NCI-H526 treated with DMSO at 0.1 percent for 48 hours (cell line): ENCODE data around the gene GMPR2.
A peak's percentile ranks its signal among the peaks of the same experiment; 100 is the strongest.
"Not testable (repeated sequence)": the region's sequence is repeated elsewhere in the genome, so short reads cannot be mapped to it uniquely, and the experiment has no call there.

Experiments used
- DNase-seq: peaks from one replicate; lab custom pipeline; 2025; lab: John Stamatoyannopoulos, UW

GMPR2 gene

DNA sequence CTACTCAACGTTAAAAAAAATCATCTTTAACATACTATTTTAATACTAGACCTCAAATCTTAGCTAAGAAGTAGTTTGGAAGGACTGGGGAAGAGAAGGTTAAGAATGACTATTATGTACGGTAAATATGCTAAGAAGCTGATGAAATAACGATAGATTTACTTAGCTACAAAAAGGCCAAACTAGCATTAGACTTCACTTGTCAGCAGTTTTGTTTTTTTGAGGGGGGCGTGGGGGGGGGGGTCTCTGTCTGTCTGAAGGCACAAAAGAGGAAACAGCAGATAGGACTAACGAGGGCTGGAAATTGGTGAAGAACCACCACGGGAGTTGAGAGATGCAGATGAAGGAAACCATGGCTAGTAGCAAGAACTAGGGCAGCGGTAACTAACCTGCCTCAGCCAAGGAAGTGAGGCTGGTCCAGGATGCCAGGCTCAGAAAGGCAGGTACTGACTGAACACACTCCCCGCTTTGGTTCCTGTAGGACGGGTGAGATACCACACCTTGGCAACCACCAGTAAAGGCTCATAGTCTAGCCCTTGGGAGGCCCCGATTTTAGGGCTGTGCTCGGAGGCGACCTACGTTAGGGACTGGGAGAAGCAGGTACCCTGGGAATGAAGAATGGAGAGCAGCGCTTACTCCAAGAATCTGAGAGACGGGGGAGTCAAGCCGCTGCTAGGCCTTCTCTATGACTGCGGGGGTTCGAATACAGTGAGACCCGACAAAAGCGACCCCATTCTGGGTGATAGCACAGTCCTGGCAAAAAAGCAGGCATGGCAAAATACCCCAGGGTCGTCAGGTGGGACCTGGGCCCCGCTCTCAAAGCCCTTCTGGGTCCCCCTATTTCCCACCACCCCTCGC, 1.2 kb upstream of the GMPR2 start:
- DNase-seq = no peak

DNA sequence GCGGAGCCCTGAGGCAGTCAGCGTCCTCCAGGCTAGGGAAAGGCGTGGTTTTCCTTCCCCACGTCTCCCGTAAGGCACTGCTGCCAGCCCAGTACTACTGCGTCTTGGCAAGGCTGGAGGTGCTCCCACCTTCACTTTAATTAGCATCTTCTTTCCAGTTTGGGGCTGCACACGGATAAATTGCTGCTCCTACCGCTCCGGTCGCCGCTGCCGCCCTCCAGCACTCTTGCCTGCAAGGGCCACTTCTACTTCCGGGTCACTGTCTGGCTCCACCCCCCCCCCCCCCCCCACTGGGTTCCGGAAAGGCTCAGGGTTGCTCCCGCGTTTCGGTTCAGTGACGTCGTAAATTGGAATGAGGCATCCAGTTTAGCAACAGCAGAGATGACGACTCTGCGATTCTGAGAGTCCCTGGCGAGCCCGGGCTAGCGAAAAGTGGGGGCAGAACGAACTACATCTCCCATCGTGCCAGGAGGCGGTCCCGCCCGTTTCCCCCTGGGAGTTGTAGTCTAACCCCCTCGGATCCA, 546 bp upstream of the GMPR2 start, which contains the start of gene NEDD8:
TSS of gene NEDD8 (minus strand) at position 247 of the 524 bp plus-strand sequence. CDS start at position 147, 100 bp downstream.
- peak; percentile 85 for DNase-seq

DNA sequence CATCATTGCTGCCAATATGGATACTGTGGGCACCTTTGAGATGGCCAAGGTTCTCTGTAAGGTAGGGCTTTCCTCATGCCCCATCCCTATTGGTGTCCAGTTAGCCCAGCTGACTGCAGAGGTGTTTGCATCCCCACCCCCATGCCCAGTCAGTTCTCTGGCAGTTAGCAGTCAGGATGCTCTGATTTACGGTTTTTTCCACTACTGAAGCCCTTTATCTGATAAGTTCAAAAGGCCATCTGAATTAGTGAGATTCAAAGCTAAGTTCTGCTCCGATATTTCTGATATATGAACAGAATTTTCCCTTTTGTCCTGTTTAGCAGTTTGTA, 773 bp downstream of the GMPR2 start:
- DNase-seq = no peak

DNA sequence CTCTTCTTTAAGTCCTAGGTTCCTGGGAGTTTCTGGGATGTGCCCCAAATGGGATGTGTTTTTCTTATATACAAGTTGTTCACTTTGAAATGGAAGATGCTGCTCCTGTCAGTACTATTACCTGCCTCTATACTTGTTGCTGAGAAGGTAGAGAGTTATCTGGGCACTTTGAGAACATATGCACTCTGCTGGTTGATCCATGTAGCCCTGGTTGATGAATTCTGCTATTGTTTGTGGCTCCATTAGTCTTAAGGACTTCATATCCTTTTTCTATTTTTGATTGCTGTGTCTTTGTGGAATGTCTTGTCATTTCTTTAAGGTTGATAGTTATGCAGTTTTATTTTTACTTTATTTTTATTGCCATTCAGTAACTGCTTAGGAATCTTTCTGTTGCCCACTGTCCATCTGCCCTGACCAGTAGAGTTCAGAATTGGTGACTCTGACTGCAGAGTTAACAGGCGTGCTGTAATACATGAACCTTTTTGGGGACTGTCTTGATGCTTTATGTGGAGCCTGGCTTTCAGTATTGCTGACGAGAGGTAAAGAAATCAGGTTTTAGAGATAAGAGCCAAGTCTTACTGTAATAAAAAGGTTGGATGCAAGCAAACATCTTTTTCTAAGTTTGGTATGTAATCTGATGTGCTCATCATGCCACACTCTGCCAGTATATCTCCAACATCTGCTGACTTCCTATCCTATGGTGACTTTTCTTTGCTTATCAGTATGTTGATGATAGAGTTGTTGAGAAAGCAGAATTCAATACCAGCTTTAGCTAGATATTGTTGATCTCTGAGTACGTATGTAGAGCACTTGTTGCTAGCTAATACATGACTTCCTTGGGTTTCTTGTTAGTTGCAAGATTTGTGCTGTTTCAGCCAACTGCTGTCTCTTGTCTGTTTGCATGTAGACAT, 1.6 kb downstream of the GMPR2 start:
- no peak for DNase-seq

DNA sequence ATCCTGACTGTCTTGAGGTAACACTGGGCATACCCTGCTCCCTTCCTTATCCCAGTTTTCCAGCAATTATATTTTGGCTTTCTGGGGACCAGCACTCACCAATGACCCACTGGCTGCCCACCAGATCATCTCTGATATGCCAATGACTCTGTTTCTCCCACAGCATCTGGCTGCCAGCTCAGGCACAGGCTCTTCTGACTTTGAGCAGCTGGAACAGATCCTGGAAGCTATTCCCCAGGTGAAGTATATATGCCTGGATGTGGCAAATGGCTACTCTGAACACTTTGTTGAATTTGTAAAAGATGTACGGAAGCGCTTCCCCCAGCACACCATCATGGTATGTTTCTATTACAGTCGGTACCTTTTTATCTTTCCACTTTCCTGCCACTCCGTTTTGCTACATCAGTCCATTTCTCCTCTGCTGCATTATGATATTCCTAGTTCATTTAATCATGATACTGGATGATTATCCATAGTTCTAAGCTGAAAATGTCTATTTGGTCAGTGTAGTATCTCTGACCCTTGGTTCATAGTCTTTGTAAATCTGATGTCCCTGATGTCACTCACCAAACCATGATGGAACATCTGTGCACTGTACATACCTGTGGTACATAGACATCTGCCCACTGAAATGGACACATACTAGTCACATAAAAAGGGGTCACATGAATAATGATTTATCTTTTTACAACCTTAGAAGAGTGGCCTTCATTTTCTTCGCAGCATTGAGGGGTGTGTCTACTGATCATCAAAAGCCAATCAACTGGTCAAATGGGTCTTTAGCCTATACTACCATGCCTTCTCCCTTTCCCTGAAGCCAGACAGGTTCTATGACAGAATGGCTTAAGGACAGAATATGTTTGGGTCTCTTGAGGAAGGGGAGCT, 3.3 kb downstream of the GMPR2 start:
- no peak for DNase-seq

DNA sequence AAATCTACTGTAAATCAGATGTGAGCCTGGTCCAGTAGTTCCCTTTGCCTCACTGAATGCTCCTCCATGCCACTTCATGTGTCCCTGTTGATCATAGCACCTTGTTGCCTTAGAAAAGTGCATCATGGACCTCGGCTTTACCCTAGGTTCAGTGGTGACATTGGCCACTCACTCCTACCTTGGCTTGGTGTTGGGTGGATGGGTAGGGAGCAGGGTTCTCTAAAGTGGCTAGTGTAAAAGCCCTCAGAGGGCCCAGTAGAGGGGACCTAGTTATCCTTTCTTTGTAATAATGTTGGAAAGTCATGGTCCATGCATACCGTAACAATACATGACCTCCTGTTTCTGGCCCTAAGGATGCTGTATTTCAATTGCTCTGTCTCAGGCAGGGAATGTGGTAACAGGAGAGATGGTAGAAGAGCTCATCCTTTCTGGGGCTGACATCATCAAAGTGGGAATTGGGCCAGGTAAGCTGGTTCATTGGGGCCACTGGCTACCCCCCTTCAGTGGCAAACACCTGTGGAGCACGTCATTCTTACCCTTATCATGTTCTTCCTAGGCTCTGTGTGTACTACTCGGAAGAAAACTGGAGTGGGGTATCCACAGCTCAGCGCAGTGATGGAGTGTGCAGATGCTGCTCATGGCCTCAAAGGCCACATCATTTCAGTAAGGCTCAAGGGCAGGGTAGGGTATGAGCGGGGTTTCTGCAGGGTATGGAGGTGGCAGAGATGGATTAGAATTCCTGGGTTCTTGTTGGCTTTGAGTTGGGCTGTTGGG, 4.1 kb downstream of the GMPR2 start:
- no peak for DNase-seq

DNA sequence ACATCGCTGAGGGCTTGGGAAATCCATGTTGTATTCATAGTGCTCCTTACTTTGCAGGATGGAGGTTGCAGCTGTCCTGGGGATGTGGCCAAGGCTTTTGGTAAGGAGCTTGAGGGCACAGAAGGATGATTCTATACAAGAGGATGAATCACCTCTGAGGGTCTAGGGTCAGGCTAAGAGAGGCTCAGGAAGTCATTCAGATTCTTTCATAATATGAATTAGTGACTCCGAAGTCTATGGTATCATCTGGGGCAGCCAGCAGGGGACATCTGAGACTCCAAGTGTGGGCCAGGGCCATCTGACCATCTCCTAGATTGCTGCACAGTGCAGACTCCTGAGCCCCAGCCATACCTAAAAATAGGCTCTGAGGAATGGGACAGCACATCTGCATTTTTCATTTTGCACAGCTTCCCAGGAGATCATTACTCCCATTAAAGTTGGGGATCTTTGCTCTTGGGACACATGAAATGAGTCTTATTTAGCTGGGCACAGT, 4.8 kb downstream of the GMPR2 start:
- no peak for DNase-seq

DNA sequence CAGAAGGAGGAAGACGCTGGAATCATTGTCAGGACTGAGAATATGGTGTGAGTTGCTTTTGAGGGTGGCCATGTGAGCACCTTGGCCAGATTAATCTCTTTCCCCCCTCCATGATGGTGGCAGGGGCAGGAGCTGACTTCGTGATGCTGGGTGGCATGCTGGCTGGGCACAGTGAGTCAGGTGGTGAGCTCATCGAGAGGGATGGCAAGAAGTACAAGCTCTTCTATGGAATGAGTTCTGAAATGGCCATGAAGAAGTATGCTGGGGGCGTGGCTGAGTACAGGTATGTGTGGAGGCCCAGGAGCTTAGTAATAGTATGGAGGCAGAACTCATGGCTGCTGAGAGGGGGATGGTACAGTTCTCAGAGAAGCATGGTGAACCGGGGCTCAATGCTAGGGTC, 5.4 kb downstream of the GMPR2 start:
- DNase-seq = no peak

DNA sequence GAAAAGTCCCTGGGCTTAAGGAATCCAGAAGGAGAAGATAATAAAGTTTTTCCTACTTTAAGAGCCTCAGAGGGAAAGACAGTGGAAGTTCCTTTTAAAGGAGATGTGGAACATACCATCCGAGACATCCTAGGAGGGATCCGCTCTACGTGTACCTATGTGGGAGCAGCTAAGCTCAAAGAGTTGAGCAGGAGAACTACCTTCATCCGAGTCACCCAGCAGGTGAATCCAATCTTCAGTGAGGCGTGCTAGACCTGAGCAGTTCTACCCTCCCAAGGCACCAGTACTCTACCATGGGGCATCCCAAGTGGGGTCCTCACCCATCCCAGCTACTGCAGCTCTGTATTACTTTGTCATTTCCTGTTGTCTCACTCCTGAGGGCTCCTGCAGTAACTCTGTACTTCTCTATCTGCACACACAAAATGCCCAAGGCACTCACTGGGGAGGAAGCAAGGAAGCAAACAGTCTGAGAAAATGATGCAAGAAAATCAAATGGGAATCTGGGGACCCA, 5.9 kb downstream of the GMPR2 start:
- no peak for DNase-seq

DNA sequence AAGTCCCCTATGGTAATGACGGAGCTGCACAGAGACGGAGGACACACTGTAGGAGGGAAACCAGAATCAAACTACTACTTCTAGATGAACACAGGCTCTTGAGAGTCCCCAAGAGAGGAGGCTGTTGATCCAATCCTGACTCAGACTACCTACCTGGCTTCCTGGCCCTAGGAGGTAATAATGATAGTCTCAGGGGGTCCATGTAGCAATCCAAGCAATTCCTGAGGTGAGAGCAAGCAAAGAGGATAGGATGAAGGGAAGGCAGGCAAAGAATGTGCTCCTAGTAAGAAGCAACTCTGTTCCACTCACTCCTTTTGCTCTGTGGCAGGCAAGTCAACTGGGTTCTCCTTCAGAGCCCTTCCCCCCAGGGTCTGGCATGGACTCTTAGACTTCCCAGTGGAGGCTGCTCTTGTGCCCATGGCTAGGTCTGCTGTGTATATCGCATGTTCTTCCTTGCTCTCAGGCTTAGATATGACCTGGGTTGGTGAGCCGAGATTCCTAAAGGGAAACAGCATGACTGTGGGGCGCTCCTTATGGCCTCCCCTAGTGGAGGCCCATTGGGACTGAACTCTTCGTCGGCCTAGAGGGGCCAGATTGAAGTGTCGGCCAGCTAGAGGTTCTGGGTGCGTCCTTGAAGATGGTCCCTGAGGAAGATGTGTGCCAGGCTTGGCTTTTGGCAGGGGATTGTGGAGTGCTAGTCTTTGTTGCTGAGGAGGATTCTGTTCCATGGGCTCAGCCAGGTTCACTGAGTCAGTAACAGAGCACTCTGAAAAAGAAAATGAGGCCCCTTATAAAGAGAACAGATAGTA, 7.6 kb downstream of the GMPR2 start:
- no peak for DNase-seq

DNA sequence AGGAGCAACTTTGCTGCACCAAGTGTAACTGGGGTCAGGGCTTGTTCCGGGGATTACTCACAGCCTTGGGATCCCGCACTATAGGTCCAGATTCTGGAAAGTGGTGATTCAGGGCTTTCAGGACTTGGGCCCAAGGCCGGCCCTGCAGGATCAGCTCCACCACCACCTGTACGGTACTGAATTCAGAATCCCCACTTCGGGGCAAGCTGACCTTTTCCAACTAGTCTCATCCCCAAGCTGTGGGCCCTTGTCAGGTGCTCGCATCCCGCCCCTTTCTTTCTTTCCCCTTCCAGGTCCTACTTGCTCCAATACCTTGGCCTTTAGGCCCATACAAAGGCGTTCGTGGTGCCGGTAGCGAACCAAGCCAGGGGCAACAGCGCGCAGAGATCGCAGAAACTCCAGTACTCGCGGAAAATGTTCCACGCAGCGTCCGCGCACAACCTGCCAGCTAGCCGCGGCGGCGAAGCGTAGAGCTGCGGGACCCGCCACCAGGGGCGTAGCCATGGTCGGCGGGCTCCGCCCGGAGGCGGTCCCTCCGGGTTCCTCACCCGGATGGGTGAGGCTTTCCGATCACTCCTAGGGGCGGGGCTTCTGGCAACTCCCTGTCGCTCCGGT, 9.2 kb downstream of the GMPR2 start:
- DNase-seq = peak; percentile 52

DNA sequence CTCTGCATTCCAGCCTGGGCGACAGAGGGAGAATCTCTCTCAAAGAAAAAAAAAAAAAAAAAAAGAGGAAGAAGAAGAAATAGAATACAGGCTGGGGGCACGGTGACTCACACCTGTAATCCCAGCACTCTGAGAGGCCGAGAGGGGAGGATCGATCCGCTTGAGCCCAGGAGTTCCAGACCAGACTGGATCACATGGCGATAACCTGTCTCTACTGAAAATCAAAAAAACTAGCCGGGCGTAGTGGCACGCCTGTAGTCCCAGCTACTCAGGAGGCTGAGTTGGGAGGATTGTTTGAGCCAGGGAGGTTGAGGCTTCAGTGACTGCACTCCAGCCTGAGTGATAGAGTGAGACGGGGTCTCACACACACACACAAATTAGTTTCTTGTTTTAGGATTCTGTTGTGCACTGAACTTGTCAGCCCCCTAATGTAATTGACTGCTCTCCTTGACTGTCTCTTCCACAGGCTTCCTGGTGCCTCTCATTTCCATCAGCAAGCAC, 10.7 kb downstream of the GMPR2 start:
- DNase-seq = peak; percentile 16

DNA sequence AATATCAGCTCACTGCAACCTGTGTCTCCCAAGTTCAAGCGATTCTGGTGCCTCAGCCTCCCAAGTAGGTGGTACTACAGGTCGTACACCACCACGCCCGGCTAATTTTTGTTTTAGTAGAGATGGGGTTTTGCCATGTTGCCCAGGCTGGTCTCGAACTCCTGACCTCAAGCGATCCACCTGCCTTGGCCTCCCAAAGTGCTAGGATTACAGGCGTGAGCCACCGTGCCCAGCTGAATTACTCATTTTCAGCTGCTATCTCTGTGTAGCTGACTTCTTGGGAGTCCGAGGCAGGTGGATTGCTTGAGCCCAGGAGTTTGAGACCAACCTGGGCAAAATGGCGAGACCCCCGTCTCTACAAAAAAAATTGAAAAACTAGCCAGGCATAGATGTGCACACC, 12.6 kb downstream of the GMPR2 start:
- not testable (repeated sequence) for DNase-seq

DNA sequence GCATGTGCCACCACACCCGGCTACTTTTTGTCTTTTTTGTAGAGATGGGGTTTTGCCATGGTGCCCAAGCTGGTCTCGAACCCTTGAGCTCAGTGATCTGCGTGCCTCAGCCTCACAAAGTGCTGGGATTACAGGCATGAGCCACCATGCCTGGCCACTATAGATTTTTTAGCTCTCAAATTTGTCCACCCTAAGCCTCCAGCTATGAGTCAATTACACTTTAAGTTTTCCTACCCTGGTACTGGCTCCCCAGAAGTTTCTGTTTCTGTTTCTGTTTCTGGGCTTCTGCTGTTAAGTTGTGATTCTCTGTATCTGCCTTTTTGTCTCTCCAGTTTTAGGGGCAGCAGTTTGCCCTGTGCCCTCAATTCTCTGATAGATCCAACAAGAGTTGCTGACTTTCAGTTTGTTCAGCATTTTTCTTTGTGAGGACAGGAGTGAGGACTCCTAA, 14.1 kb downstream of the GMPR2 start:
- no peak for DNase-seq

DNA sequence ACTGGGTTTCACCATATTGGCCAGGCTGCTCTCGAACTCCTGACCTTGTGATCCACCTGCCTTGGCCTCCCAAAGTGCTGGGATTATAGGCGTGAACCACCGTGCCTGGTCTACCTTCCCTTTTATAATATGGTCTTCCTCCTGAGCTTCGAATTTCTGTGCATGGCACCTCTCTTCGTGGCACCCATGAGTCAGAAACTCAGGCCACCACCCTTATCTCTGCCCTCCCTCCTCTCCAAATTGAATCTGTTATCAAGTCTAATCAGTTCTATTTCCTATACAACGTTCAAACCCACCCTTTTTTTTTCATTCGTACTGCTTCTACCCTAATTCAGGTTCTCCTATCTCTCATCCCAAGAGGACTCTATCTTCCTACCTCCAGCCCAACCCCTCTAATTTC, 14.7 kb downstream of the GMPR2 start:
- no peak for DNase-seq

DNA sequence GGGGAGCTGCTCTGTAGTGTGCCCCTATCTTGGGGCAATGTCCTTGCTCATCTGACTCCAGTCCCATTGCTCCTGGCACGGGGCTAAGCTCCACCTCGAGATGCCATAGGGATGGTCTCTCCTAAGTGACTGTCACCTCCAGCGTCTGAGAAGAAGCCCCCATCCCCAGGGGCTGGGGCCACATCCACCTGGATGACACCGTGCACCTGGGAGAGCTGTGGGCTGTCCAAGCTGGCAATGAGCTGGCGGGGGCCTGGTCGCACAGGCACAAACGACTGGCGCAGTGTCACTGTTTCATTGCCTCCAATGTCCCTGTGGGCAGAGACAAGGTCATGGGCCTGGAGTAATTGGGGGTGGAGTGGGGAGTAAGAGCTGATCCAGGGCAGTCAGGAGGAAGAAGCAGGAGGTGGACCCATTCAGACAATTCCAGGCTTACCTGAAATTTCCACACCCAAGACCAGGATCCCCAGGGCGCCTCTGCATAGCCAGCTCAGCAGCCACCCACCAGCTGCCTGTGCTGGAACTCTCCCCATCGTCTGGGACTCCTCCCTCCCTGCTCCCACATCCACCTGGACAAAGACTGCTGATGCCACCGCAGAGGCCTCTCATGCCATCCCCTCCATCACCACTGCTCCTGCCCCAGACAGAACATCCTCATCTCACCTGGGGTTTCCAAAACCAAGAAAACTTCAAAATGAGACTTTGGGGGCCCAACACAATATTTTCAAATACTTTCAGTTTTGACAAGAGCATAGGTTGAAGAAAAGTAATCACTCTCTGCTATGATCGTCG, 16.7 kb downstream of the GMPR2 start:
- DNase-seq = no peak

DNA sequence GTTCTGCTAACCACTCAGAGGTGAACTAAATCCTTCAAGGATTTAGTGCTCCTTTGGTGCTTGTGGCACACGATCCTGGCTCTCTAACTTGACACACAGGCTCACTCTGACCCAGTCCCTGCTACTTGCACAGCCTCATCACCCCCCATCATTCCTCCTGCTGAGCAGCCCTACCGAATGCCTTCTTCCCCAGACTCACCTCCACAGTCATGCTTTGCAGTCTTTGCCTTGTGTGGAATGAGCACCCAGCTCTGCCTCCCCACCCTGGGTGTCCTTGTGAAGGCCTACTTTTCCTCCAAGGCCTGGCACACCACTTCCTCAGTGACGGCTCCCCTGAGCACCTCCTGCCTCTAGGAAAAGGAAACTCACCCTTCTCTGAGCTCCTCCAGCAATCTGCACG, 17.6 kb downstream of the GMPR2 start:
- DNase-seq = no peak

DNA sequence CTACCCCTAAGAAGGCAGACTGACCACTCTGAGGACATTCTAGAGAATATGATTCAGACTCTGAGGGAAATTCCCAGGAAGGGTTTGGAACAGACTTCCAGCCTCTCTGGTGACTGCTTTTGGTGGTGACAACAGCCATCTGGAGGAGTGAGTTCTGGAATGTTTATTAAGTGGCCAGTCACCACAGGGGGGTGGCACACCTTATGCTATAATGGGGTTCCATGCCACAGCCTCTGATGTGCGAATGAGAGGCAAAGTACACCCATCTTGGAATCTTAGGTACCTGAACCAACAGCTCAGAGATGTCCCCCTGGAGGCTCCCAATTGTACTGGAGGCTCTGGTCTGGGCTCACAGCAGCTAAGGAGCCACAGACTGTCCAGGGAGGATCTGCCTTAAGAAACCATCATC, 19.2 kb downstream of the GMPR2 start:
- no peak for DNase-seq
